BLaER1 treated with 17β-estradiol and CSF1 and Interleukin-3, amounts not matched to agents 10 nM and 100 nM (cell line): ENCODE data around the gene QSOX2.
"Not testable (repeated sequence)": the region's sequence is repeated elsewhere in the genome, so short reads cannot be mapped to it uniquely, and the experiment has no call there.

Source experiments
- H3K27ac ChIP-seq, 11 experiments: shearing (Covaris generic); formaldehyde crosslinking; 2 replicates each; pipeline ENCODE4 v1.8.1; 2022
- H3K27me3 ChIP-seq, 11 experiments: shearing (Covaris generic); formaldehyde crosslinking; 2 replicates each; pipeline ENCODE4 v1.8.1; 2022
- H3K36me3 ChIP-seq, 11 experiments: shearing (Covaris generic); formaldehyde crosslinking; 2 replicates each; pipeline ENCODE4 v1.8.1; 2022
- H3K4me1 ChIP-seq, 10 experiments: shearing (Covaris generic); formaldehyde crosslinking; 2 replicates each; pipeline ENCODE4 v1.8.1; 2022
- H3K4me2 ChIP-seq, 11 experiments: shearing (Covaris generic); formaldehyde crosslinking; 2 replicates each; pipeline ENCODE4 v1.8.1; 2022
- H3K4me3 ChIP-seq, 10 experiments: shearing (Covaris generic); formaldehyde crosslinking; 2 replicates each; pipeline ENCODE4 v1.8.1; 2022
- H3K9ac ChIP-seq, 11 experiments: shearing (Covaris generic); formaldehyde crosslinking; 2 replicates each; pipeline ENCODE4 v1.8.1; 2022
- H3K9me3 ChIP-seq, 11 experiments: shearing (Covaris generic); formaldehyde crosslinking; replicated peaks in 1 of 11; 2 replicates each; pipeline ENCODE4 v1.8.1; 2022
- H4K20me1 ChIP-seq, 11 experiments: shearing (Covaris generic); formaldehyde crosslinking; 2 replicates each; pipeline ENCODE4 v1.8.1; 2022
- Cebpa-rat ChIP-seq, 11 experiments: shearing (Covaris generic); IDR thresholded peaks; 2 replicates each; pipeline ENCODE4 v1.8.1; 2022

Gene QSOX2

GRCh38 chr9:136242248-136242647 is 3.4 kb downstream of the QSOX2 start:
- peaks cover 50 to 83% (median 81%) of the 10 kb centered on the region in 11 experiments; a peak in 21 of 22 replicates for H4K20me1 ChIP-seq
- no peak overlapping the region for H3K4me3 ChIP-seq
- peak overlapping the region; percentile 89 to 100 (median 95); a peak in 20 of 22 replicates for H3K4me2 ChIP-seq
- no peaks in the 10 kb centered on the region for H3K9me3 ChIP-seq
- H3K4me1 ChIP-seq, result peaks cover 81 to 95% (median 93%) of the 10 kb centered on the region in 10 experiments
- peaks cover 0 to 42% (median 0%) of the 10 kb centered on the region in 11 experiments; a peak in 6 of 22 replicates for H3K27me3 ChIP-seq
- H3K27ac ChIP-seq, result no peak overlapping the region; a peak in 1 of 22 replicates
- peaks cover 0 to 18% (median 3%) of the 10 kb centered on the region in 11 experiments; a peak in 17 of 22 replicates for H3K36me3 ChIP-seq
- peak overlapping the region in 4 of 11 experiments; percentile 49 to 88 (median 87); a peak in 5 of 22 replicates for H3K9ac ChIP-seq
- TF ChIP-seq Cebpa-rat (IDR thresholded peaks at IDR 0.05), result no peak

- Histone ChIP-seq H3K4me2 (peak overlapping the region; percentile 70 to 100 (median 95); a peak in 19 of 22 replicates), H3K9ac (peak overlapping the region in 4 of 11 experiments; percentile 39 to 66 (median 52); a peak in 4 of 22 replicates), H3K4me3 (no peak overlapping the region; a peak in 1 of 20 replicates), H4K20me1 (peaks cover 53 to 90% (median 88%) of the 10 kb centered on the region in 11 experiments; a peak in 21 of 22 replicates), H3K36me3 (peaks cover 2 to 26% (median 10%) of the 10 kb centered on the region in 11 experiments; a peak in 20 of 22 replicates), H3K9me3 (no peaks in the 10 kb centered on the region), H3K4me1 (peaks cover 77 to 95% (median 93%) of the 10 kb centered on the region in 10 experiments), H3K27ac (no peak overlapping the region), H3K27me3 (peaks cover 0 to 34% (median 0%) of the 10 kb centered on the region in 11 experiments; a peak in 6 of 22 replicates)
- TF ChIP-seq Cebpa-rat (IDR thresholded peaks at IDR 0.05), result no peak
These were observed 4.1 kb downstream of the QSOX2 start for GRCh38 chr9:136241542-136241941.

- no peak for TF ChIP-seq Cebpa-rat (IDR thresholded peaks at IDR 0.05)
- Histone ChIP-seq H3K27ac (peak overlapping the region in 4 of 11 experiments; percentile 33 to 56 (median 45); a peak in 5 of 22 replicates), H3K9ac (peak overlapping the region in 4 of 11 experiments; percentile 39 to 66 (median 52); a peak in 7 of 22 replicates), H3K27me3 (peaks cover 0 to 32% (median 0%) of the 10 kb centered on the region in 11 experiments; a peak in 6 of 22 replicates), H3K9me3 (no peaks in the 10 kb centered on the region), H3K36me3 (peaks cover 5 to 32% (median 16%) of the 10 kb centered on the region in 11 experiments; a peak in 20 of 22 replicates), H3K4me2 (peak overlapping the region; percentile 70 to 100 (median 95); a peak in 21 of 22 replicates), H4K20me1 (peaks cover 59 to 96% (median 94%) of the 10 kb centered on the region in 11 experiments; a peak in 21 of 22 replicates), H3K4me1 (peaks cover 71 to 95% (median 93%) of the 10 kb centered on the region in 10 experiments), H3K4me3 (peak overlapping the region in 2 of 10 experiments; percentile 5 to 11; a peak in 2 of 20 replicates)
These were observed 4.7 kb downstream of the QSOX2 start for GRCh38 chr9:136240941-136241340.

GRCh38 chr9:136239983-136240330 is 5.7 kb downstream of the QSOX2 start:
- peaks cover 67 to 100% (median 100%) of the 10 kb centered on the region in 10 experiments for H3K4me1 ChIP-seq
- H3K9me3 ChIP-seq, result no peaks in the 10 kb centered on the region
- peak overlapping the region; percentile 70 to 100 (median 95) for H3K4me2 ChIP-seq
- H3K9ac ChIP-seq, result peak overlapping the region in 3 of 11 experiments; percentile 39 to 66 (median 65); a peak in 4 of 22 replicates
- peaks cover 63 to 100% (median 100%) of the 10 kb centered on the region in 11 experiments; a peak in 21 of 22 replicates for H4K20me1 ChIP-seq
- peaks cover 8 to 41% (median 26%) of the 10 kb centered on the region in 11 experiments; a peak in 20 of 22 replicates for H3K36me3 ChIP-seq
- peak overlapping the region in 2 of 10 experiments; percentile 11 to 38; a peak in 4 of 20 replicates for H3K4me3 ChIP-seq
- no peak for TF ChIP-seq Cebpa-rat (IDR thresholded peaks at IDR 0.05)
- H3K27ac ChIP-seq, result peak overlapping the region in 7 of 11 experiments; percentile 30 to 56 (median 39); a peak in 8 of 22 replicates
- peaks cover 0 to 35% (median 0%) of the 10 kb centered on the region in 11 experiments; a peak in 6 of 22 replicates for H3K27me3 ChIP-seq

- peak overlapping the region in 6 of 11 experiments; percentile 6 to 66 (median 52); a peak in 11 of 22 replicates for H3K9ac ChIP-seq
- peaks cover 63 to 100% (median 100%) of the 10 kb centered on the region in 11 experiments; a peak in 21 of 22 replicates for H4K20me1 ChIP-seq
These were observed 6.3 kb downstream of the QSOX2 start for GRCh38 chr9:136239135-136239982.

GRCh38 chr9:136238342-136238732 is 7.3 kb downstream of the QSOX2 start:
- Histone ChIP-seq H3K27me3 (peaks cover 0 to 41% (median 0%) of the 10 kb centered on the region in 11 experiments; a peak in 6 of 22 replicates), H3K4me1 (peaks cover 60 to 100% (median 100%) of the 10 kb centered on the region in 10 experiments)
- no peak for TF ChIP-seq Cebpa-rat (IDR thresholded peaks at IDR 0.05)

More at GRCh38 chr9:136239135-136239982, 6.3 kb downstream of the QSOX2 start:
- H3K9me3 ChIP-seq, result no peaks in the 10 kb centered on the region
- TF ChIP-seq Cebpa-rat (IDR thresholded peaks at IDR 0.05), result no peak
- H3K36me3 ChIP-seq, result peaks cover 8 to 47% (median 32%) of the 10 kb centered on the region in 11 experiments; a peak in 20 of 22 replicates
- peaks cover 61 to 100% (median 100%) of the 10 kb centered on the region in 10 experiments for H3K4me1 ChIP-seq
- peak overlapping the region in 5 of 11 experiments; percentile 6 to 57 (median 52); a peak in 9 of 22 replicates for H3K27ac ChIP-seq
- peaks cover 0 to 35% (median 0%) of the 10 kb centered on the region in 11 experiments; a peak in 6 of 22 replicates for H3K27me3 ChIP-seq
- peak overlapping the region in 4 of 10 experiments; percentile 20 to 53 (median 30); a peak in 5 of 20 replicates for H3K4me3 ChIP-seq
- H3K4me2 ChIP-seq, result peak overlapping the region; percentile 70 to 100 (median 95)

GRCh38 chr9:136237486-136238341 is 7.9 kb downstream of the QSOX2 start:
- Histone ChIP-seq H3K4me3 (peak overlapping the region in 5 of 10 experiments; percentile 6 to 53 (median 20); a peak in 8 of 20 replicates), H3K27me3 (peaks cover 0 to 44% (median 0%) of the 10 kb centered on the region in 11 experiments; a peak in 6 of 22 replicates), H3K4me1 (peaks cover 60 to 100% (median 100%) of the 10 kb centered on the region in 10 experiments), H3K9me3 (no peaks in the 10 kb centered on the region), H3K9ac (peak overlapping the region in 7 of 11 experiments; percentile 15 to 66 (median 47); a peak in 13 of 22 replicates), H3K27ac (peak overlapping the region in 4 of 11 experiments; percentile 48 to 57 (median 53); a peak in 8 of 22 replicates), H3K4me2 (peak overlapping the region; percentile 70 to 100 (median 95)), H4K20me1 (peaks cover 62 to 100% (median 100%) of the 10 kb centered on the region in 11 experiments; a peak in 21 of 22 replicates), H3K36me3 (peaks cover 8 to 51% (median 32%) of the 10 kb centered on the region in 11 experiments; a peak in 20 of 22 replicates)
- TF ChIP-seq Cebpa-rat (IDR thresholded peaks at IDR 0.05), result peak in 1 of 11 experiments; percentile 36; a peak in 2 of 22 replicates

More at GRCh38 chr9:136238342-136238732, 7.3 kb downstream of the QSOX2 start:
- peak overlapping the region; percentile 70 to 100 (median 95) for H3K4me2 ChIP-seq
- peak overlapping the region in 4 of 10 experiments; percentile 6 to 53 (median 25); a peak in 6 of 20 replicates for H3K4me3 ChIP-seq
- peaks cover 63 to 100% (median 100%) of the 10 kb centered on the region in 11 experiments; a peak in 21 of 22 replicates for H4K20me1 ChIP-seq
- H3K9me3 ChIP-seq, result no peaks in the 10 kb centered on the region
- peaks cover 8 to 51% (median 32%) of the 10 kb centered on the region in 11 experiments; a peak in 20 of 22 replicates for H3K36me3 ChIP-seq
- H3K9ac ChIP-seq, result peak overlapping the region in 7 of 11 experiments; percentile 15 to 66 (median 47); a peak in 13 of 22 replicates
- peak overlapping the region in 5 of 11 experiments; percentile 6 to 57 (median 52); a peak in 9 of 22 replicates for H3K27ac ChIP-seq

- H3K27me3 ChIP-seq, result peaks cover 0 to 44% (median 0%) of the 10 kb centered on the region in 11 experiments; a peak in 6 of 22 replicates
- H3K4me3 ChIP-seq, result peak overlapping the region in 2 of 10 experiments; percentile 20 to 53; a peak in 3 of 20 replicates
- H3K27ac ChIP-seq, result peak overlapping the region in 3 of 11 experiments; percentile 11 to 52 (median 41); a peak in 2 of 22 replicates
- H3K9me3 ChIP-seq, result not testable (repeated sequence)
- H3K36me3 ChIP-seq, result peaks cover 8 to 43% (median 32%) of the 10 kb centered on the region in 11 experiments; a peak in 20 of 22 replicates
- H3K4me2 ChIP-seq, result peak overlapping the region; percentile 70 to 100 (median 95); a peak in 21 of 22 replicates
- peaks cover 53 to 100% (median 99%) of the 10 kb centered on the region in 11 experiments; a peak in 21 of 22 replicates for H4K20me1 ChIP-seq
- 0 out of 22 replicates have a peak overlapping the region, but pooled peaks of 1 of the 11 experiments have one; percentile 47 for H3K9ac ChIP-seq
- peaks cover 63 to 100% (median 100%) of the 10 kb centered on the region in 10 experiments for H3K4me1 ChIP-seq
These were observed 8.9 kb downstream of the QSOX2 start for GRCh38 chr9:136236471-136237410.
